C4-2B (cell line): ENCODE data around the gene MYBPC1.
"Not testable (repeated sequence)": the region's sequence is repeated elsewhere in the genome, so short reads cannot be mapped to it uniquely, and the experiment has no call there.

Experiments used
- H3K27ac ChIP-seq: fragments of 450-650 bp; 2 replicates; pipeline ENCODE4 v1.5.1; 2017
- ZFX ChIP-seq: fragments of 450-650 bp; IDR thresholded peaks from 2 replicates; pipeline ENCODE4 v1.6.1; 2017
- TF ChIP-seq, protein P1 (sequence below): fragments of 450-650 bp; conservative IDR thresholded peaks from 2 replicates; pipeline ENCODE4 v1.5.1; 2017; ENCODE audit warnings: mild to moderate bottlenecking

The MYBPC1 gene

DNA sequence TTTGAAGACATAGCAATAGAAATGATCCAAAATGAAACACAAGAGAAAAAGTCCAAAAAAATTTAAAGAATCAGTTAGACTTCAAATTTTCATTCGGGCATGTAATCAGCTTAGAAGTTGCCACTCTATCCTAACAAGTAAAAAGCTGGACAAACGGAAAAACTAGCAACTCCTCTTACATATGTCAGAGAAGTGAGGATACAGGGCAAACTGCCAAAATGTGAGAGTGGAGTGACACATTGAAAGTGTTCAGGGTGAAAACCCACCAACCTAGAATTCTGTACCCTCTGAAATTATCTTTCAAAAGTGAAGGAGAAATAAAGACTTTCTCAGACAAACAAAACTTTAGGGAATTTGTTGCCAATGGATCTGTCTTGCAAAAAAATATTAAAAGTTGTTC lies 60.6 kb downstream of the MYBPC1 start:
- no peak overlapping the region for H3K27ac ChIP-seq
- no peak for TF ChIP-seq ZFX
- TF ChIP-seq, protein P1, sequence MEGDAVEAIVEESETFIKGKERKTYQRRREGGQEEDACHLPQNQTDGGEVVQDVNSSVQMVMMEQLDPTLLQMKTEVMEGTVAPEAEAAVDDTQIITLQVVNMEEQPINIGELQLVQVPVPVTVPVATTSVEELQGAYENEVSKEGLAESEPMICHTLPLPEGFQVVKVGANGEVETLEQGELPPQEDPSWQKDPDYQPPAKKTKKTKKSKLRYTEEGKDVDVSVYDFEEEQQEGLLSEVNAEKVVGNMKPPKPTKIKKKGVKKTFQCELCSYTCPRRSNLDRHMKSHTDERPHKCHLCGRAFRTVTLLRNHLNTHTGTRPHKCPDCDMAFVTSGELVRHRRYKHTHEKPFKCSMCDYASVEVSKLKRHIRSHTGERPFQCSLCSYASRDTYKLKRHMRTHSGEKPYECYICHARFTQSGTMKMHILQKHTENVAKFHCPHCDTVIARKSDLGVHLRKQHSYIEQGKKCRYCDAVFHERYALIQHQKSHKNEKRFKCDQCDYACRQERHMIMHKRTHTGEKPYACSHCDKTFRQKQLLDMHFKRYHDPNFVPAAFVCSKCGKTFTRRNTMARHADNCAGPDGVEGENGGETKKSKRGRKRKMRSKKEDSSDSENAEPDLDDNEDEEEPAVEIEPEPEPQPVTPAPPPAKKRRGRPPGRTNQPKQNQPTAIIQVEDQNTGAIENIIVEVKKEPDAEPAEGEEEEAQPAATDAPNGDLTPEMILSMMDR = no peak

DNA sequence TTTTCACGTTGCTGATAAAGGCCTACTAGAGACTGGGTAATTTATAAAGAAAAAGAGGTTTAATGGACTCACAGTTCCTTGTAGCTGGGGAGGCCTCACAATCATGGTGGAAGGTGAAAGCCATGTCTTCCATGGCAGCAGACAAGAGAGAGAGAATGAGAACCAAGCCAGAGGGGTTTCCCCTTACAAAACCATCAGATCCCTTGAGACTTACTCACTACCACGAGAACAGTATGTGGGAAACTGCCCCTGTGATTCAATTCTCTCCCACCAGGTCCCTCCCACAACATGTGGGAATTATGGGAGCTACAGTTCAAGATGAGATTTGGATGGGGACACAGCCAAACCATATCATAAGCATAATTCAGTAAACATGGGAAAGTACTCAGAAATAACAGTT lies 65.9 kb downstream of the MYBPC1 start:
- H3K27ac ChIP-seq = not testable (repeated sequence)

DNA sequence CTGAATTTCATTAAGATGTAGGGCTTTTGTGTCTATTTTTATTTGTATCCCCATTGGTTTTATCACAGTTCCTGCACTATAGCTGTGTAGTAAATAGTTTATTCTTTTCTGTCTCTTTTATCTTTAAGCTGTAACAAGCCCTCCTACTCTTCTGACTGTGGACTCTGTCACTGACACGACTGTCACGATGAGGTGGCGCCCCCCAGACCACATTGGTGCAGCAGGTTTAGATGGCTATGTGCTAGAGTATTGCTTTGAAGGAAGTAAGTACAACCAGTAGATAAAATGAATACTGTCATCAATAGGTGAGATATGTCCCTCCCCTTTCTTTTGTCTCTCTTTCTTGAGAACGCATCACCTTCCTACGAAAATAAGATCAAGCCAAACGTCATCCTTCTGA lies 68.5 kb downstream of the MYBPC1 start:
- H3K27ac ChIP-seq = no peak overlapping the region

DNA sequence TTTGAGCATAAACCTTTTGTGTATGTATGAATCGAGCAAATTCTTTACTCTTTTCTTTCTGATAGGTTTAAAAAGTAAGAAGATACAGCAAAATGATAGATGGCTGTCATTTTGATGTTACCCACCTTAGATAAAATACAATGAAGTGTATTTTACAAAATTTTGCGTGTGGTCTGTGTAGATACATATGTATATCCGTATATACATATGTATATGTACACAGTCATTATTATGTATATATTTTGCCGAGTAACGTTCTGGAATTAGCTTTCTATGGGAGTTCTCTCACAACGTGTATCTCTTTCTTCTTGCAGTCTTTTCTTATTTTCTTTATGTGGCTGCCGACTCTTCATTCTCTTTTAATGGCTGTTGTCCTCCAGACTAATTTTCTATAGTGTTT lies 70.2 kb downstream of the MYBPC1 start:
- no peak for TF ChIP-seq ZFX
- TF ChIP-seq, protein P1 = no peak
- H3K27ac ChIP-seq = no peak overlapping the region

More for the DNA sequence above, 68.5 kb downstream of the MYBPC1 start:
- TF ChIP-seq, protein P1 = no peak
- no peak for TF ChIP-seq ZFX

DNA sequence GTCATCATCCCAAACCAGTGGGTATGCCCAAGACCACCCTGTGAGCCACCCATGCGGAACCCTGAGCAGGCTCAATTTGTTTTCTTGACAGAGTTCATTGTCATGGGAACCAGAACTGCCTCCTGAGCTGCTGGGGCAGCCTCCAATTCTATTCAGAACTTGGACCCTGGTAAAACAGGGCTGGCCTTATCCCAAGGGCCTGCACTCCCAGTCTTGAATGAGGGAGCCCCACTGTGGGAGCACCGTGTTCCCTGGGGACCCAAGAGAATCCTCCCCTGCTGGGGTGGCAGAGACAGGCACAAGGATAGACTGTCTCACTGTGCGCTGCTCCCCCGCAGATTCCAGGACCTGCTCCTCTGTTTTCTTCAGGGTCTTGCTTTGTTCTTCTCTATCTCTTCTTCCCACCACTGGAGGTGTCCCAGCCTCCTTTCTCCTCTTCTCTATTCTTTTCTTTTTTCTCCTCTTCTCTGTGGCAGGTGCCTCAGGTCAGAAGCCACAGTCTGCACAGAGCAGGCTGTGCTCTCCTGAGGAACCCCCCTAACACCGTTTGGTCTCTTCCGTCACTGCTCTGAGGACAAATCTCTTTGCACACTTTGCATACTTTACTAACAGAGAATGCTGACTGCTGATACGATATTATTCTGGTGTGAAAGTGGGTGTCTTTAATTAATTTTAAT lies 71.4 kb downstream of the MYBPC1 start:
- no peak overlapping the region for H3K27ac ChIP-seq
- TF ChIP-seq, protein P1 = no peak
- TF ChIP-seq ZFX = no peak

DNA sequence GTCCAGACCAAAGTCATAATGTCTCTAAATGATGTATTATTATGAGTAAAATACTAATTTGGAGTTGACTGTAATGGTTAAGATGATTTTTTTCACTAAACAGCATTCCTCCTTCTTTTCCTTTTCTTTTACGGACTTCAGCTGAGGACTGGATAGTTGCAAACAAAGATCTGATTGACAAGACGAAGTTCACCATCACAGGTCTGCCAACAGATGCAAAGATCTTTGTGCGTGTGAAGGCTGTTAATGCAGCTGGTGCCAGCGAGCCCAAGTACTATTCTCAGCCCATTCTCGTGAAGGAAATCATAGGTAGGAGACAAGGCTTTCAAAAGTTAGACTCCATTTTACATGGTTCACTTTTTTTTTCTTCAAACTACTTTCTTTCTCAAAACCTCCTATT lies 72.8 kb downstream of the MYBPC1 start:
- no peak for TF ChIP-seq ZFX
- TF ChIP-seq, protein P1 = no peak
- H3K27ac ChIP-seq = no peak overlapping the region

DNA sequence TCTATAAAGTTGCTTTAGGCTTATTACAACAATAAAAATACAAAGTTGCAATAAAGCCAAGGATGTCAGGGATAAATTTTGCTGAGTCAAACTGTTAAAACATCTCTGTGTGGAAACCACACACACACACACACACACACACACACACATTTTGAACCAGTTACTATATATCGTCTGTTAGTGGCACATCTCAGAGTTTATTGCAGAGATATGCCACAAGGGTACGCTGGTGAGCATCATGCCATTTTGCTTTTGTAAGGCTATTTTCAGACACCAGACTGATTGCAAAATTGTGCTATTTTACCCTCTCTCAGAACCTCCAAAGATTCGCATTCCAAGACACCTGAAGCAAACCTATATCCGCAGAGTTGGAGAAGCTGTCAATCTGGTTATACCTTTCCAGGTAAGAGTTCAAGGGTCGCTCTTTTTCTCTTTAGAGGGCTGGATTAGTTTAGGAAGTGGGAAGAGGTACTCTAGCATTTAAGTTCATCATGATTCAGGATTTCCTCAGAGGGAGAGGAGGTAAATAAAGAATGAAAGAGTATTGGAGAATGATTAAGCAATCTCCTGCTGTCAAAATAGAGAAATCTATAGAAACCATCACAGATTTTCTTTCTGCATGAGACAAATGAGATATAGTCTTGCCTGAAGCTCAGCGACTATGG lies 75.4 kb downstream of the MYBPC1 start:
- TF ChIP-seq ZFX = no peak
- TF ChIP-seq, protein P1 = peak; percentile 39
- no peak overlapping the region for H3K27ac ChIP-seq
